Uterus (tissue), 4 donors: ENCODE measurements around the gene SGIP1. TPM values are rescaled to one million over a fixed set of nuclear protein-coding genes. Genes with fewer than 3 reads are reported as not detected.
"Not testable (repeated sequence)": the region's sequence is repeated elsewhere in the genome, so short reads cannot be mapped to it uniquely, and the experiment has no call there.

Source experiments
- DNase-seq, 2 donors: peaks; one replicate each; pipeline ENCODE4 v3.0.0-alpha.2; 2019 to 2020
- H3K27ac ChIP-seq, 2 donors: fragments of 200-600 bp; sonication (generic); 1 replicate in 1 of 2; 2 replicates in 1 of 2; pipeline ENCODE4 v1.5.1; 2016 to 2018
- H3K27me3 ChIP-seq, 2 donors: fragments of 200-600 bp; sonication (generic); one replicate each; pipeline ENCODE4 v1.5.1; 2018 to 2019; ENCODE audit warnings: control low read depth in 1 of 2
- H3K36me3 ChIP-seq, 2 donors: fragments of 200-600 bp; sonication (generic); one replicate each; pipeline ENCODE4 v1.5.1; 2019; ENCODE audit warnings: control low read depth in 1 of 2
- H3K4me1 ChIP-seq, 2 donors: fragments of 200-600 bp; sonication (generic); one replicate each; pipeline ENCODE4 v1.5.1; 2018 to 2019; ENCODE audit warnings: control low read depth in 1 of 2
- H3K4me3 ChIP-seq, 2 donors: fragments of 200-600 bp; sonication (generic); 1 replicate in 1 of 2; 2 replicates in 1 of 2; pipeline ENCODE4 v1.5.1; 2018 to 2019; ENCODE audit warnings: mild to moderate bottlenecking in 1 of 2
- H3K9me3 ChIP-seq, 2 donors: fragments of 200-600 bp; sonication (generic); one replicate each; pipeline ENCODE4 v1.5.1; 2019; ENCODE audit warnings: control low read depth in 1 of 2
- CTCF ChIP-seq, 4 experiments: fragments of 200-600 bp in 2 of 4; fragments of 450-650 bp in 2 of 4; sonication (generic) in 2 of 4; IDR thresholded peaks; one replicate each; pipeline ENCODE4 v1.5.1; 2016 to 2019; ENCODE audit warnings: antibody characterized with exemption in 4 of 4, mild to moderate bottlenecking in 2 of 4, moderate library complexity in 1 of 4
- POLR2A ChIP-seq, 2 donors: fragments of 450-650 bp; IDR thresholded peaks; one replicate each; pipeline ENCODE4 v1.6.1; 2016; ENCODE audit warnings: antibody characterized with exemption in 2 of 2, mild to moderate bottlenecking in 1 of 2, moderate library complexity in 1 of 2
- intact Hi-C: fragments of 100-400 bp; cut with DNase I; formaldehyde crosslinking; loops from one replicate; pipeline ENCODE4 v1.15.1; 2023; ENCODE audit warnings: low total_unique reads
- microRNA-seq: library from miRNA; unstranded; fragments of <30 nt; microRNA quantifications from one replicate; pipeline ENCODE4, GENCODE V29; 2016; ENCODE audit warnings: borderline microRNAs expressed, borderline replicate concordance
- small RNA-seq: library from RNA; depleted of rRNA; stranded (forward); fragments of <200 nt; gene quantifications from one replicate; pipeline ENCODE3, GENCODE V24; 2016
- total RNA-seq, 4 donors: library from RNA; depleted of rRNA in 3 of 4; stranded (reverse); fragments of >200 nt in 3 of 4; gene quantifications; one replicate each; pipeline versions ENCODE4 v1.1.0 to v1.2.4, GENCODE V29; 2014 to 2023
- donor health status: DM: yes; HTN: yes; CAD: no.

The SGIP1 gene
- total RNA-seq, 4 donors from 2014 or later: 2.8 to 23.0 (median 6.4) TPM

GRCh38 chr1:66787641-66788040, 253.7 kb downstream of the SGIP1 start:
- no peak for DNase-seq
- no peak overlapping the region for H3K27ac ChIP-seq
- TF ChIP-seq CTCF (IDR thresholded peaks at IDR 0.05) (no peak), POLR2A (IDR thresholded peaks at IDR 0.05) (no peak)

GRCh38 chr1:66788231-66788939, 254.4 kb downstream of the SGIP1 start:
- intact Hi-C loops: no loop called here
- no peak for DNase-seq
- Histone ChIP-seq H3K27me3 (no peaks in the 10 kb centered on the region), H3K27ac (no peak overlapping the region), H3K4me3 (no peak overlapping the region), H3K9me3 (no peaks in the 10 kb centered on the region), H3K4me1 (no peaks in the 10 kb centered on the region), H3K36me3 (no peaks in the 10 kb centered on the region)
- TF ChIP-seq CTCF (IDR thresholded peaks at IDR 0.05): no peak
- TF ChIP-seq POLR2A (IDR thresholded peaks at IDR 0.05): no peak

More at GRCh38 chr1:66787641-66788040, 253.7 kb downstream of the SGIP1 start:
- H3K9me3 ChIP-seq: no peaks in the 10 kb centered on the region
- H3K36me3 ChIP-seq: no peaks in the 10 kb centered on the region
- H3K4me3 ChIP-seq: no peak overlapping the region
- intact Hi-C loops: no loop called here
- no peaks in the 10 kb centered on the region for H3K4me1 ChIP-seq
- no peaks in the 10 kb centered on the region for H3K27me3 ChIP-seq

GRCh38 chr1:66791621-66792610, 258.0 kb downstream of the SGIP1 start:
- Histone ChIP-seq H3K4me1 (no peaks in the 10 kb centered on the region), H3K27ac (no peak overlapping the region), H3K27me3 (no peaks in the 10 kb centered on the region), H3K9me3 (no peaks in the 10 kb centered on the region), H3K4me3 (no peak overlapping the region), H3K36me3 (no peaks in the 10 kb centered on the region)
- TF ChIP-seq CTCF (IDR thresholded peaks at IDR 0.05) (no peak), POLR2A (IDR thresholded peaks at IDR 0.05) (no peak)
- intact Hi-C loops: no loop called here
- DNase-seq: no peak

- DNase-seq, intact Hi-C loops: not testable (repeated sequence)
These were observed 261.9 kb downstream of the SGIP1 start for GRCh38 chr1:66795839-66796238.

More at GRCh38 chr1:66795839-66796238, 261.9 kb downstream of the SGIP1 start:
- not testable (repeated sequence) for H3K9me3 ChIP-seq, H3K27ac ChIP-seq, H3K27me3 ChIP-seq, H3K36me3 ChIP-seq, H3K4me3 ChIP-seq, H3K4me1 ChIP-seq

Small RNA genes within 50 kb of the gene (microRNA-seq; reads per million reads assigned to microRNA genes)
- not detected for gene MIR3117

Small RNA genes within 50 kb of the gene (small RNA-seq; reads per million reads assigned to genes)
- not detected for gene MIR3117

Other genes starting within 250 kb of the SGIP1 start
- gene DYNLT5, start 218.3 kb downstream of the SGIP1 start, total RNA-seq: 1 to 10 TPM in 2 of 4 donors, not detected in 2; 1.3 to 1.5 TPM